ENCODE measurements around the gene CDH12.
"Not testable (repeated sequence)": the region's sequence is repeated elsewhere in the genome, so short reads cannot be mapped to it uniquely, and the experiment has no call there.

Gene CDH12

GRCh38 chr5:22643356-22643755, 209.8 kb downstream of the CDH12 start:
- no peak for DNase-seq

GRCh38 chr5:22631683-22632082, 221.5 kb downstream of the CDH12 start:
- no peak for DNase-seq

- no peak for DNase-seq
These were observed 226.1 kb downstream of the CDH12 start for GRCh38 chr5:22627029-22627428.

- DNase-seq = no peak
These were observed 227.7 kb downstream of the CDH12 start for GRCh38 chr5:22625451-22625850.

- DNase-seq = no peak
These were observed 232.1 kb downstream of the CDH12 start for GRCh38 chr5:22621084-22621483.

- no peak for DNase-seq
These were observed 237.2 kb downstream of the CDH12 start for GRCh38 chr5:22615964-22616363.

GRCh38 chr5:22614486-22615094, 238.6 kb downstream of the CDH12 start:
- DNase-seq = no peak

- DNase-seq = no peak
These were observed 240.2 kb downstream of the CDH12 start for GRCh38 chr5:22612928-22613327.

GRCh38 chr5:22611327-22611726, 241.8 kb downstream of the CDH12 start:
- no peak for DNase-seq

GRCh38 chr5:22607498-22607897, 245.6 kb downstream of the CDH12 start:
- not testable (repeated sequence) for DNase-seq

GRCh38 chr5:22605473-22605872, 247.7 kb downstream of the CDH12 start:
- no peak for DNase-seq

GRCh38 chr5:22604711-22605110, 248.4 kb downstream of the CDH12 start:
- DNase-seq = no peak

- DNase-seq = no peak
These were observed 254.3 kb downstream of the CDH12 start for GRCh38 chr5:22598796-22599195.

GRCh38 chr5:22596404-22596970, 256.7 kb downstream of the CDH12 start:
- no peak for DNase-seq

- no peak for DNase-seq
These were observed 258.7 kb downstream of the CDH12 start for GRCh38 chr5:22594491-22594890.

- DNase-seq = no peak
These were observed 259.6 kb downstream of the CDH12 start for GRCh38 chr5:22593592-22593991.

GRCh38 chr5:22591461-22591860, 261.7 kb downstream of the CDH12 start:
- no peak for DNase-seq

- DNase-seq = no peak
These were observed 262.4 kb downstream of the CDH12 start for GRCh38 chr5:22590677-22591268.

- DNase-seq = no peak
These were observed 275.4 kb downstream of the CDH12 start for GRCh38 chr5:22577711-22578110.

GRCh38 chr5:22577006-22577405, 276.1 kb downstream of the CDH12 start:
- DNase-seq = no peak

- no peak for DNase-seq
These were observed 280.2 kb downstream of the CDH12 start for GRCh38 chr5:22572941-22573340.

- DNase-seq = no peak
These were observed 285.2 kb downstream of the CDH12 start for GRCh38 chr5:22567983-22568382.

- DNase-seq = peak; percentile 64
These were observed 293.0 kb downstream of the CDH12 start for GRCh38 chr5:22560147-22560546.

GRCh38 chr5:22557251-22557650, 295.9 kb downstream of the CDH12 start:
- DNase-seq = no peak

- DNase-seq = no peak
These were observed 298.7 kb downstream of the CDH12 start for GRCh38 chr5:22554475-22554874.
